ENCODE measurements around the gene ILKAP.

Gene ILKAP

DNA sequence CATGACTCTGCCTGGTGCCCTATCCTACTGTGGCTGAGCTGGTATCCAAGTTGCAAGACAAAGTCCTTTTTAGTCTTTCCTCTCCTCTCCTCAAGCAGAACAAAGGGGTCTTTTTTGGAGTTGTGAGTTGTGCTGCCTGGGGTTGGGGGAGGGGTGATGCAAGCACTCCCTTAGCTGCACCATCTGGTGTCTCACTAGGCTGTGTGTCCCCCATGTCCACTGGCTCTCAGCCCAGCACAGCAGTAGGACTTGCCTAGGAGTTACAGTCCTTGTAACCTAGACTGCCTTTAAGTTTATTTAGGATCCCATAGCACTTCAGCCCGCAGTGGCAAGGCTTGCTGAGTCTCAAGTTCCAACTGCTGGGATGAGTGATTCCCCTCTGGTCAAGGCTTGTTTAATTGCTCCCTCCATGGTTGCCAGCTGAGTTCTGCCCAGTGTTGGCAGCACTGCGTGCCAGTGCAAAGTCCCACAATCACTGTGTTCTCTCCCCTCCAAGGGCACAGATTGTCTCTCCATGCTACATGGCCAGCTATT, 13.2 kb upstream of the ILKAP start:
- no peak for DNase-seq (ENCODE audit: low read depth, low spot score)
- ChIA-PET CTCF (no interaction called here), POLR2A (no interaction called here)
- H3K4me3 ChIP-seq (ENCODE audit: low read depth, low read length), result no peak overlapping the region
- TF ChIP-seq, protein P1, sequence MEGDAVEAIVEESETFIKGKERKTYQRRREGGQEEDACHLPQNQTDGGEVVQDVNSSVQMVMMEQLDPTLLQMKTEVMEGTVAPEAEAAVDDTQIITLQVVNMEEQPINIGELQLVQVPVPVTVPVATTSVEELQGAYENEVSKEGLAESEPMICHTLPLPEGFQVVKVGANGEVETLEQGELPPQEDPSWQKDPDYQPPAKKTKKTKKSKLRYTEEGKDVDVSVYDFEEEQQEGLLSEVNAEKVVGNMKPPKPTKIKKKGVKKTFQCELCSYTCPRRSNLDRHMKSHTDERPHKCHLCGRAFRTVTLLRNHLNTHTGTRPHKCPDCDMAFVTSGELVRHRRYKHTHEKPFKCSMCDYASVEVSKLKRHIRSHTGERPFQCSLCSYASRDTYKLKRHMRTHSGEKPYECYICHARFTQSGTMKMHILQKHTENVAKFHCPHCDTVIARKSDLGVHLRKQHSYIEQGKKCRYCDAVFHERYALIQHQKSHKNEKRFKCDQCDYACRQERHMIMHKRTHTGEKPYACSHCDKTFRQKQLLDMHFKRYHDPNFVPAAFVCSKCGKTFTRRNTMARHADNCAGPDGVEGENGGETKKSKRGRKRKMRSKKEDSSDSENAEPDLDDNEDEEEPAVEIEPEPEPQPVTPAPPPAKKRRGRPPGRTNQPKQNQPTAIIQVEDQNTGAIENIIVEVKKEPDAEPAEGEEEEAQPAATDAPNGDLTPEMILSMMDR (IDR thresholded peaks at IDR 0.05; ENCODE audit: insufficient read depth, low read length, missing control alignments), result no peak

DNA sequence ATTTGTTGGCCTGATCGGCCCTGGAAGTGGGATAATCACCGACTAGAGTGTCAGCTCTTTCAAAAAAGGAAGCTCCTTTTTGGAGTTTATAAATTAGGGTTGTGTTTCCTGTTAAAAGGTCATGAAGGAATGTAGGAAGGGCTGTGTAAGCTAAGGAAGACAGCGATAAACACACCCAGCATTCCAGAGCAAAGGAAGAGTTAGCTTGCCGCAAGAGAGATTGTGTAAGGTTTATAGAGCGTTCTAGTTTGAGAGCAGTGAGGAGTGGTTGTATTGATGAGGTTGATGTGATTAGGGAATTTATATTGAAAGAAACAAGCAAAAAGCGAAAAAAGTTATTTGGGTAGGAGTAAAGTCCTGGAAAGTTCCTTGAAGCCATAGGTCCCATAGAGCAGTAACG, 3.5 kb upstream of the ILKAP start:
- TF ChIP-seq, protein P1 (IDR thresholded peaks at IDR 0.05; ENCODE audit: insufficient read depth, low read length, missing control alignments), result no peak
- no peak for DNase-seq (ENCODE audit: low read depth, low spot score)
- ChIA-PET CTCF (no interaction called here), POLR2A (no interaction called here)
- H3K4me3 ChIP-seq (ENCODE audit: low read depth, low read length), result no peak overlapping the region

DNA sequence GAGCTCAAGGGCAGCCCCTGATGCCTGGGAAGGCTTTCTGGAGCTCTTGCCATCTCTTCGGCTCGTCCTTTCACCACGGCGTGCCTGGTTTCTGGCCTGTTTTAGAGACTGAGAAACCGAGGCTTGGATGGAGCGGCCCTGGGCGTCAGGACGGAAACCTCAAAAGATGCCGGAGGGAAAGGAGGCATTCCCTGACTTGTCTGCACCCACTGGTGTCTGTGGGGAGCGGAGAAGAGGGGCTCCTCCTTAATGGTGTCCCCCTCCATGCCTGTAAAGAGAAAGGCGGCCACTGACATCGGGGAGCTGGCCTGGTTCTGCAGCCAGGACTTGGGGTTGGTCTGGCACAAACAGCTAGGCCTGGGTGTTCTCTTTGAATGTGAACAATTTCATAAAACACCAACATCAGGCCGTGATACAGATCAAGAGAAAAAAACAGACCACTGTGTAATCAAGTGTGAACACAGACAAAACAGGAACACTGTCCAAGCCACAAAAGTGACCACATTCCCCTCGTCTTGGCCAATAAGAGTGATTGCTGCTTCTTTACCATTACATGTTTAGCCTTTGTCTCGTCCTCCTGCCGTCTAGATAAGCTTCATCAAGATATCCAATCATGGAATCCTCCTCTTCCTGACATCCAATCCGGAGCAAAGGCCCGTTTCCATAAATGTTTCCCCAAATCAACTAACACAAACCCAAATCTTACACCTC, 633 bp upstream of the ILKAP start:
- POLR2A ChIA-PET, result interaction anchor here (0.7 kb wide), 1 partner anchor 35 kb away, joined by 3 read pairs; no protein-coding TSS in a partner anchor
- CTCF ChIA-PET, result interaction anchor here (1.0 to 1.1 kb wide), 2 partner anchors 61 to 342 kb away, joined by 3 to 4 read pairs; no protein-coding TSS in a partner anchor
- peak overlapping the region; percentile 59 for H3K4me3 ChIP-seq (ENCODE audit: low read depth, low read length)
- TF ChIP-seq, protein P1 (IDR thresholded peaks at IDR 0.05; ENCODE audit: insufficient read depth, low read length, missing control alignments), result no peak
- no peak for DNase-seq (ENCODE audit: low read depth, low spot score)

DNA sequence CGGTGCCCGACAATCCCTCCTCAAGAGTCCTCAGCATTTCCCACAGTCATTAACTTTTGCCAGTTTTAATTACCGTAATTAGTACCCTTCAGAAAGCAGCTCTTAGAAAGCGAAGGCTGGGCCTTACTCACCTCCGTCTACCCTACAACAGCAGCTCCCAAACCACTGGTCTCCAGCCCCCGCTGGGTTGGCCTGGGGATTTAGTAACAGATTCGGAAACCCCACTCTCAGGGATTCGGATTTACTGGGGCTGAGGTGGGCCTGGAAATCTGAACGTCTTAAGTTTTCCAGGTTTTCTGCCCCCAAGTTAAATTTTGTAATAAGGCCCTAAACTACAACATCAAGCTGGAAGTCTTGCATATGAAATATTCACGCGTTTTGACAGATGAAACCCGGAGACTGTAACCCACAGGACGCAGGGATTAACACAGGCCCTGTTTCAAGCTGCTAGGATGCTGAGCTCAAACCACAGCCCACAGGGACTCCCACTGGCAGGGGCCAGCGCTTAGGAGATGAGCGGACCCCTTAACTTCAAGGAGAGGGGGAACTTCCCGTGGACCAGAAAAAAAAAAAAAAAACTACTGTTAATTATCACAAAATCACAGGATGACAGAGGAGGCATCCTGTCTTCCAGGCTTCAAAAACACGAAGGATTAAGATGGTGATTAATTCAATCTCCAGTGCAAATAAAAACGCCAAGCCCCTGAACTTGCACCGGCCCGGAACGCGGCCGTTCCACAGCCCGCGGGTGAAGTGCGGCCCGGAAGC, 985 bp downstream of the ILKAP start:
- ChIA-PET POLR2A (no interaction called here), CTCF (interaction anchor here (0.9 to 1.5 kb wide), 7 partner anchors 12 to 348 kb away, joined by 3 to 4 read pairs (median 3); partner anchors contain the start of gene ERFE)
- H3K4me3 ChIP-seq (ENCODE audit: low read depth, low read length), result peak overlapping the region; percentile 76

DNA sequence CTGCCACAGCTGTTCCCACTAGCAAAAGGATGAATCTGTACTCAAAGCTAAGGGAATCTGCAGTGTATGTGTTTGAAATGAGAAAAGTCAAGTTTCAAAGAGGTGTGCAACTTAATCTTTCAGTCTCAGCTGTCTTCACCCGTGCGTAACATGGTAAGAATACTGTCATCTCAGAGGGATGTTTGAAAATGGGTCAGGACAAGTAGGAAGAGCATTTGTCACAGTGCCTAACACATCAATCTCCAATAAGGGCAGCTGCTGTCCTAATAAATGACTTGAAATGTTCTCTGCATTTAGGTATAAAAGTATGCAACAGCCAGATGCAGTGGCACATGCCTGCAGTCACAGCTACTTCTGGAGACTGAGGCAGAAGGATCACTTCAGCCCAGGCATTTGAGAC, 13.1 kb downstream of the ILKAP start:
- no peak overlapping the region for H3K4me3 ChIP-seq (ENCODE audit: low read depth, low read length)
- ChIA-PET POLR2A (no interaction called here), CTCF (interaction anchor here (0.9 to 1.4 kb wide), 3 partner anchors 12 to 266 kb away, joined by 3 to 4 read pairs (median 3); no protein-coding TSS in a partner anchor)
- TF ChIP-seq, protein P1 (IDR thresholded peaks at IDR 0.05; ENCODE audit: insufficient read depth, low read length, missing control alignments), result no peak
- no peak for DNase-seq (ENCODE audit: low read depth, low spot score)

More for the DNA sequence above, 985 bp downstream of the ILKAP start:
- TF ChIP-seq, protein P1 (IDR thresholded peaks at IDR 0.05; ENCODE audit: insufficient read depth, low read length, missing control alignments), result no peak
- DNase-seq (ENCODE audit: low read depth, low spot score), result no peak

All from AG04449 (cell line).